ENCODE measurements around the gene DCPS.
"Not testable (repeated sequence)": the region's sequence is repeated elsewhere in the genome, so short reads cannot be mapped to it uniquely, and the experiment has no call there.

The DCPS gene

DNA sequence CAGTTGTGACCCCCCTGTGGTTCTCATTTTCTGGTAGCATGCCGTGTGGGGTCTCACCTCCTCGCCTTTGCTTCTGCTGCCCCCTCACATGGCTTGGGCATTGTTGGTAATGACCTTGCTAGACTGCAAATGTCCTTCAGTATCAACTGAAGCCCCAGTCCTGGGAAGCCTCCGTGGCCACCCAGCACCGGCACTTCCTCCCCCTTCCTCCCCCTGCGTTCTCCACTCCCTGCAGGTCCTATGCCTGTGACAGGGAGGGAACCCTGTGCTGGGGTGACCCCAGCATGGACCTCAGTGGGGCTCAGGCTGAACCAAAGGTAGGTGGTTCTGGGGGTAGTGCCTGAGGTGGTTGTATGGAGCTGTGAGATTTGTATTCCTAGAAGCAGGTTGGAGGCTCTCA lies 57.5 kb downstream of the DCPS start:
- no peak for DNase-seq (ENCODE audit: low read depth)

DNA sequence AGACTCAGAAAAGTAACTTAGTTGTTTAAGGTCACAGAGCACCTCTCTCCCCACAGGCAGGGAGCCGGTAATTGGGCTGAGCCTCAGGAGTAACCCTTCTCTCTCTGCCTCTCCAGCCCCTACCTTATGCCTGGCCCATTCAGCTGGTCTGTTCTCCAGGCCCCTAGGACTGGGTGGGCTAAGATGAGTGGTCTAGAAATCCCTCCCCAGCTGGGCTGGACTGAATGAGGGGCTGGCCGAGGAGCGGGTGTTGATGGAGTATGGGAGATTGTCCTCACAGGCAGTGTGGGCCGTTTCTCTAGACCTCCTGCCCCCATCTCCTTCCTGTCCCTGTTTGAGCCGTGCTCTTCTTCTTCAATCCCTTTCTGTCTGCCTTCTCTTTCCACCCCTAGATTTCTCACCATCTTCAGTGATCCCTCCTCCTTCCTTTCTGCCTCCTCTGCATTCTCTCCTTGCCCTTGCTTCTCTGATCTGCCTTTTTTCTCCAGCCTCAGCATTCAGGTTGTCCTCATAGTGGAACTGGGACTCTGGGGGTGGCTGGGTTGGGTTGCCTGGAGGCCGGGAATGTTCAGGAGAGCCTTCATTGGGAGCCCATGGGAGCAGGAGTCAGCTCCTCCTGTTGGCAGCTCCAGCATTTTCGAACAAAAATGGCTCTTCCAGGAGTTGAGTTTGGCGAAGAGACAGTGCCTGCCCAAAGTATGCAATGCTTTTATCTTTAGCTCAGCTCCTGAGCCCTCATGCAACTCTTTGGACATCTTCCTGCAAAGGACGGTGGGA lies 59.2 kb downstream of the DCPS start:
- DNase-seq (ENCODE audit: low read depth), result no peak

GRCh38 chr11:126363706-126364248 lies 59.9 kb downstream of the DCPS start:
- no peak for DNase-seq (ENCODE audit: low read depth)

DNA sequence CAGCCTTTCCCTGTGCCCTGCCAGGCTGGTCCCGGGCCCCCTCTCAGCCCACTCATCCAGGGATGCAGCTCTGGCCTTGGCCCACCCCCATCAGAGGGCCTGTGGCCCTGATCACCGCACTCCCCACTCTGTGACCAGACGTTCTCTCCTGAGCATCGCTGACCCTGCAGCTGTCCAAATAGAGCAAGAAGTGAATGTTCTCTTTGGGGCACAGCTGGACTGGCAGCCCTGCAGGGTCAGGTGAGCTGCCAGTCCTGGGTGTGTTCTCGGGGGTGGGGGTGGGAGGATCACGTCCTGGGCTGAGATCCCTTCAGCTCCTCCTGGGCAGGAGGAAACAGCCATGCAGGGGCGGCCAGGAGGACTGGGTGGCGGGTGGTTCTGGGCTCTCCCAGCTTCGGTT lies 60.9 kb downstream of the DCPS start:
- DNase-seq (ENCODE audit: low read depth), result not testable (repeated sequence)

DNA sequence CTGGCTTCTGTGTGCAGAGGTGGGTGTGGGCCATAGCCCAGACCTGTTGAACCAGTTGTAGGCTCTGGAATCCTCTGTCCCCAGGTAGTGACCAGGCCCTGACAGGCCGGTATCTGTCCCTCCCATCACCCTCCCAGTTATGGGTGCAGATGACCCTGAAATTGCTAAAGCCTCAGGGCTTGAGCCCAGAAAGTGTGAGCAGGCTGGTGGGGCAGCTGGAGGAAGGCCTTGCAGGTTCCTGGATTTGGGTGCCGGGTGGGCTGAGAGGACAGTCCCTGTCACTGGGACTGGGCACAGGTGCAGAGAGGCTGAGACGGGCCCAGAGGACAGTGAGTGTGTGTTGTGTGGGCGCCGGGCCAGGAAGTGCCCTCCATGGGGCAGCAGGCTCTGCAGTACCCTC lies 61.6 kb downstream of the DCPS start:
- DNase-seq (ENCODE audit: low read depth), result not testable (repeated sequence)

DNA sequence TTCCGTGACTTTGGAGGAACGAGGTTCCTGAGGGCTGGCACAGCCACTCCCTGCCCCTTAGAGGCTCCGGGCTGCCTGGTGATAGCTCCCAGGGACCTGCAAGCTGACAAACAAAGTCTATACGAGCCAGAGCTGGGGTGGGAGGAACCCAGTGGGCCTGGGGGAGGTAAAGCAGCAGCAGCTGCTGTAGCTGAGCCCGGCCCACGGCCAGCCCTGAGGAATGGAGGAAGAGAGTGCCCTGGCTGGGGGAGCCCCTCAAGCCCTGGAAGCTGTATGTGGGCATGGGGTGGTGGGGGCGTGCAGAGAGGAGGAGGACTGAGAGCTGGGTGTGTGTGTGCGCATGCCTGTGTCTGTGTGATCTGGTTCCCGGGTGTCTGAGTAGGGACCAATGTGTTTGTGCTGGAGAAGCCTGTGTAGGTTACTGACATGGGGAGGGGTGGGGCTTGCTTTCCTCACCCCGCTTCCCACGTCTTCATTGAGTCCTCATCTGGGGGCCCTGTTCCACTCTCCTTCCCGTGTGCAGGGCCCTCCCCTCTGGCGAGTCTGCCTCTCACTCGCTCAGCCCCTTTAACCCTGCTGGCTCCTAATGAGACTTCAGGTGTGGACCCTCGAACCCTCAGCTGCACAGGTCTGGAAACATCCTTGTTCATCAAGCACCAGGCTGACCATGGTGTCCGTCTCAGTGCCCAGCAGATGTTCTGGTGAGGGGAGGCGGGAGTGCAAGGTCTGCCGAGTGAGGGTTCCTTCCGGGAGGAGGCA lies 62.4 kb downstream of the DCPS start:
- no peak for DNase-seq (ENCODE audit: low read depth)

GRCh38 chr11:126366823-126367654 lies 63.2 kb downstream of the DCPS start:
- DNase-seq (ENCODE audit: low read depth), result not testable (repeated sequence)

- DNase-seq (ENCODE audit: low read depth), result not testable (repeated sequence)
These were observed 63.9 kb downstream of the DCPS start for GRCh38 chr11:126367806-126368205.

- DNase-seq (ENCODE audit: low read depth), result not testable (repeated sequence)
These were observed 64.7 kb downstream of the DCPS start for GRCh38 chr11:126368336-126369119.

GRCh38 chr11:126370016-126370415 lies 66.2 kb downstream of the DCPS start:
- no peak for DNase-seq (ENCODE audit: low read depth)

GRCh38 chr11:126371595-126371994 lies 67.7 kb downstream of the DCPS start:
- no peak for DNase-seq (ENCODE audit: low read depth)

DNA sequence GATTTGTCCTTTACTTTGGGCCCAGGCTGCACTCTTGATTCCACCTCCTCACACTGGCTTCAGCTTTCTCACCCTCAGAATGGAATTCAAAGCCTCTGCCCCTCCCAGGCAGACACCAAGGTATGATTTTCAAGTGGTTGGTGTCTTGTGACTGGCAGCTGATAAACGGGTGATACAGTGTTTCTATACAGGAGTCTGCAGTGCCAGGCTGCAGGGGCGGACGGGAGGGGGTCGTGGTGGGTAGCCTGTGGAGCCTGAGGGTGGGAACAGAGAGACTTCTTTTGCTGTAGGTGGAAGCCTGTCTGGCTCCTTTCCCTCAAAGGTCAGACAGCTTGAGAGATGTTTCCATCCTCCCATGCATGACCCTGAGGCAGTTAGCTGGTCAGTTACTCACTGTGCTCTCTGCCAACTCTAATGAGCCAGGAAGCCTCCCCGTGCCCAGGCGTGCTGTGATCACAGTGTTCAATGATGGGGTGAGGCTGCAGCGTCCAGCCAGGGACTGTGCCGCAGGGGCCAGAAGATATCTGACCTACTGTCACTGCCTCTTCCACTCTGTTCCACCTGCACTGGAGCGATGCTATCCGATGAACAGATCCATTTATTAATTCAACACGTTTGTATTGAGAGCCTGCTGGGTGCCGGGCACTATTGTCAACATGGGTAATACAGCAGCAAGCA lies 69.7 kb downstream of the DCPS start:
- DNase-seq (ENCODE audit: low read depth), result not testable (repeated sequence)

DNA sequence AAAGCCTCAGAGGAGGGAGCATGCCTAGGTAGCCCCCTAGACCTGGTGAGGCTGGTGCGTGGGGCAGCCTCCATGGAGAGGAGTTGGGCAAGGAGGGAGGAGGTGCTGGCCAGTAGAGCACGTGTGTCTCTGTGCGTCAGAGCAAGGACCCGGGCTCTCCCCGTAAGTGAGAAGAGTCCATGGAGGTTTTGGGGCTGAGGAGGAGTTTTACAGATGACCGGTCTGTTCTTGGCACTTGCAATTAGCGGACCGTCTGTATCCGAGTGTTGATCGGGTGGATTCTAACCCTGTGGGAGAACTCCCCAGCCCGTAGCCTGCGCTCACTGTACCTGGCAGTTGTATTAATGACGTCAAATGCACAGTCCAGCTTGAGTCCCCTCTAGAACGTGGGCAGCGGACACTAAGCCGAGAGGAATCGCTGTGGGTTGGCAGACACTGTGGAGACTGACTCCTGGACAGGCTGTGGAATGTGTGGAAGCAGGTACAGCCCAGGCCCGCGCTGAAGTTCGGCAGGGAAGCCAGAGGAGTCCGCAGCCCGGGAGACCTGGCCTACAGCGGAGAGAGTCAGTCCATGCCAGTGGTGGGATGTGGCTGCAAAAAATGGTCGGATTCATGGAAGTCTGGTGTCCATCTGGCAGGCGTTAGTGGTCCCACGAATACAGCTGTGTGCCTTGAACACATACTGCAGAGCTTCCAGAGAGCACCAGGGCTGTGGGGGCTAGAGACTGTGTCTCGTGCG lies 70.9 kb downstream of the DCPS start:
- not testable (repeated sequence) for DNase-seq (ENCODE audit: low read depth)

GRCh38 chr11:126375726-126376125 lies 71.9 kb downstream of the DCPS start:
- DNase-seq (ENCODE audit: low read depth), result no peak

DNA sequence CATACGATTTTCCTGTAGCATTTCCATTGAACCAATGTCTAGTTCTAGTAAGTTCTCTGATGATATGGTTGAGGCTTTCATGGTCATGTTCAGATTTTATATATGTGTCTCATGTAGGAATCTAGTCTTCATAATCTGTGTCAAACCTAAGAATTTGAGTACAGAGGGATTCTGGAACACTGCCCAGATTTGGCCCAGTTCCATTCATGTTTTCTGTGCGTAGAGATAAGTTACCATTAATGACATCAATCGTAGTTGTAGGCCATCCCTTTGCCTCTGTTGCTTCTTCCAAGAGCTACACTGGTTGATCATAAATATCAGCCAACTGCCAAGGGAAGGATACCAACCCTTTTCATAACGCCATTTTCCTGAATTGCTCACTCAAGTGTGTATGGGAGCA lies 74.9 kb downstream of the DCPS start:
- no peak for DNase-seq (ENCODE audit: low read depth)

- DNase-seq (ENCODE audit: low read depth), result no peak
These were observed 77.0 kb downstream of the DCPS start for GRCh38 chr11:126380909-126381308.

- DNase-seq (ENCODE audit: low read depth), result not testable (repeated sequence)
These were observed 78.1 kb downstream of the DCPS start for GRCh38 chr11:126381960-126382359.

- not testable (repeated sequence) for DNase-seq (ENCODE audit: low read depth)
These were observed 78.8 kb downstream of the DCPS start for GRCh38 chr11:126382641-126383040.

- DNase-seq (ENCODE audit: low read depth), result no peak
These were observed 79.8 kb downstream of the DCPS start for GRCh38 chr11:126383339-126384335.

Data from stimulated activated CD8-positive, alpha-beta memory T cell treated with anti-CD3 and anti-CD28 coated beads, Interleukin-15, amount 100 ng/mL, for 1 hour (primary cell).